VCaP (cell line): Measurements from ENCODE around the gene DSPP.

Experiments used
- H3K27ac ChIP-seq: fragments of 450-650 bp; 2 replicates; pipeline ENCODE4 v1.5.1; 2017
- TF ChIP-seq, protein P1 (sequence below): fragments of 450-650 bp; conservative IDR thresholded peaks from 2 replicates; pipeline ENCODE4 v1.5.1; 2017; ENCODE audit warnings: mild to moderate bottlenecking, moderate library complexity

DSPP gene

DNA sequence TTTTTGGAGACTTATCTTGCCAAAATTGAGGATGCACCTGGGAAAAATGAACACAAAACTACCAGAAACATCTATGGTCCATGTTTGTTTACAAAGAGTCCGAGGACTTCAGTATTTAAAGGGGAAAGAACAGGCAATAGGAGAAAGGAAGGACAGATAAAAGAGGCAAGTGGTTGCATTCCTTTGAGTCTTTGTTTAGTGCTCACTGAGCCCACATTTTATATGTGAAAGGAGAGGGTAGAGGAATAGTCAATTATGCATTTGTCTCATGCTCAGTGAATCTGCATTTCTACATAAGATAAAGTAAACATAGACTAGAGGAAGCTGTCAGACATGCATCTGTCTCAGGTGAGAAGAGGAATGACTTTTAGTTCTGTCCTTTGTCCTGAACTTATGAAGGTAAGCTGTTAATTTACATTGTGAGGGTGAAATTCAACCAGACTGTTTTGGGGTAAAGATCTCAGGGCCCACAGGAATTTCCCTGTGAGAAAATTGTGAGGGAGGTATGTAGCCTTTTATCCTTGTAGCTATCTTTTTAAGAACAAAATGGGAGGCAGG, 46.2 kb downstream of the DSPP start:
- no peak overlapping the region for H3K27ac ChIP-seq
- TF ChIP-seq, protein P1, sequence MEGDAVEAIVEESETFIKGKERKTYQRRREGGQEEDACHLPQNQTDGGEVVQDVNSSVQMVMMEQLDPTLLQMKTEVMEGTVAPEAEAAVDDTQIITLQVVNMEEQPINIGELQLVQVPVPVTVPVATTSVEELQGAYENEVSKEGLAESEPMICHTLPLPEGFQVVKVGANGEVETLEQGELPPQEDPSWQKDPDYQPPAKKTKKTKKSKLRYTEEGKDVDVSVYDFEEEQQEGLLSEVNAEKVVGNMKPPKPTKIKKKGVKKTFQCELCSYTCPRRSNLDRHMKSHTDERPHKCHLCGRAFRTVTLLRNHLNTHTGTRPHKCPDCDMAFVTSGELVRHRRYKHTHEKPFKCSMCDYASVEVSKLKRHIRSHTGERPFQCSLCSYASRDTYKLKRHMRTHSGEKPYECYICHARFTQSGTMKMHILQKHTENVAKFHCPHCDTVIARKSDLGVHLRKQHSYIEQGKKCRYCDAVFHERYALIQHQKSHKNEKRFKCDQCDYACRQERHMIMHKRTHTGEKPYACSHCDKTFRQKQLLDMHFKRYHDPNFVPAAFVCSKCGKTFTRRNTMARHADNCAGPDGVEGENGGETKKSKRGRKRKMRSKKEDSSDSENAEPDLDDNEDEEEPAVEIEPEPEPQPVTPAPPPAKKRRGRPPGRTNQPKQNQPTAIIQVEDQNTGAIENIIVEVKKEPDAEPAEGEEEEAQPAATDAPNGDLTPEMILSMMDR, result no peak

DNA sequence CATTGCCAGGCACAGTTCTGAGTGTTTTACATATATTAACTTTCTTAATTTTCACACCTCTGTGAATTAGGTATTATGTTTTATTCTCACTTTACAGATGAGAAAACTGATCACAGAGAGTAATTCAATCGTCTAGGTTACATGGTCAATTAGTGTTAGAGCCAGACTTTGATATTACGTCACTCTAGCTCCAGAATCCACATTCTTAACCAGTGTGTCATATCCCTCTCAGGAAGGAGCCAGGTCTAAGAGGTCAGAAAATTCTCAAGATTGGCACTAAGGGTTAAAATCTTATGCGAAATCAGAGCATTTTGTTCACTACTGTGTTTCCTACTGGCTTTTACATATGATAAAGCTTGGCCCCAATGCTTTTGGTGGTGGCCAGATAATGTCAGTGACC, 49.2 kb downstream of the DSPP start:
- H3K27ac ChIP-seq, result no peak overlapping the region
- TF ChIP-seq, protein P1, result no peak

DNA sequence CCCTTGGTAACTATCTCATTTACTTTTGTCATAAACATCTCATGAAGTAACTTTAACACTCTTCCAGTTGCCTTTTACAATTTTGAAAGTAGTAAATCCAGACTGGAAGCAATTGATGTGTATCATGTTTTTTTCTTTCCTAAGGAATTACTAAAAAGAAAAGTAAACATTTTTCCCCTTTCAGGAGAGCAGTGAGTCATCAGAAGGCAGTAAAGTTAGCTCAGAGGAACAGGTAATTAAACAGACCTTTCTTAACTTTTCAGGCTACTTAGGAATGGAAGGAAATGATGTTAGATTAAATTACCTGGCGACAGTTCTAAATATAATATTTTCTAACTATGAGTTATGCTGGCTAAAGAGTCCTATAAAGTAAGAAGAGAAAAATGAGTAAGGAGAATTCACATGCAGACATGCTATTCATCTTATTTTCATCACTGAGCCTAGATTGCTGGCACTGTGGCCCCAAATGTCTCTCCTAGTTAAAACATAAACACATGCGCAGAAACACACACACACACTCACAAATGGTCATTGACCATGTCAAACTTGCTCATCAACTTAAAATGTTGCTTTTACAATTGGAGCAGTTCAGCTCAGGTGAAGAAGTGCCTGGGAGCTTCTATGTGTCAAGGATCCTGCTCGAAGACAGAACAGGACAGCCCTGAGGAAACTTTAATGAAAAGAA, 51.1 kb downstream of the DSPP start:
- H3K27ac ChIP-seq, result peak overlapping the region; percentile 60

DNA sequence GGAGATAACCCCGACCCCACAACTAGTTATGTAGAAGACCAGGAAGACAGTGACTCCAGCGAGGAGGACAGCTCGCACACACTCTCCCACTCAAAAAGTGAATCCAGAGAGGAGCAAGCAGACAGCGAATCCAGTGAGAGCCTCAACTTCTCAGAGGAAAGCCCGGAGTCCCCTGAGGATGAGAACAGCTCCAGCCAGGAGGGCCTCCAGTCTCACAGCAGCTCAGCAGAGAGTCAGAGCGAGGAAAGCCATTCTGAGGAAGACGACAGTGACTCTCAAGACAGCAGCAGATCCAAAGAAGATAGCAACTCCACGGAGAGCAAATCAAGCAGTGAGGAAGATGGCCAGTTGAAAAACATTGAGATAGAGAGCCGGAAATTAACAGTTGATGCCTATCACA, 54.5 kb downstream of the DSPP start:
- TF ChIP-seq, protein P1, result no peak
- no peak overlapping the region for H3K27ac ChIP-seq

More for the DNA sequence above, 51.1 kb downstream of the DSPP start:
- TF ChIP-seq, protein P1, result no peak
